Endothelial cell of hepatic sinusoid (primary cell): Measurements from ENCODE around the gene ZCCHC4.

ENCODE experiments used
- in situ Hi-C: cut with HindIII; loops from 2 replicates; pipeline ENCODE4 v1.10.0; 2017; ENCODE audit warnings: low sequenced_read_pairs

Gene ZCCHC4, protein sequence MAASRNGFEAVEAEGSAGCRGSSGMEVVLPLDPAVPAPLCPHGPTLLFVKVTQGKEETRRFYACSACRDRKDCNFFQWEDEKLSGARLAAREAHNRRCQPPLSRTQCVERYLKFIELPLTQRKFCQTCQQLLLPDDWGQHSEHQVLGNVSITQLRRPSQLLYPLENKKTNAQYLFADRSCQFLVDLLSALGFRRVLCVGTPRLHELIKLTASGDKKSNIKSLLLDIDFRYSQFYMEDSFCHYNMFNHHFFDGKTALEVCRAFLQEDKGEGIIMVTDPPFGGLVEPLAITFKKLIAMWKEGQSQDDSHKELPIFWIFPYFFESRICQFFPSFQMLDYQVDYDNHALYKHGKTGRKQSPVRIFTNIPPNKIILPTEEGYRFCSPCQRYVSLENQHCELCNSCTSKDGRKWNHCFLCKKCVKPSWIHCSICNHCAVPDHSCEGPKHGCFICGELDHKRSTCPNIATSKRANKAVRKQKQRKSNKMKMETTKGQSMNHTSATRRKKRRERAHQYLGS

DNA sequence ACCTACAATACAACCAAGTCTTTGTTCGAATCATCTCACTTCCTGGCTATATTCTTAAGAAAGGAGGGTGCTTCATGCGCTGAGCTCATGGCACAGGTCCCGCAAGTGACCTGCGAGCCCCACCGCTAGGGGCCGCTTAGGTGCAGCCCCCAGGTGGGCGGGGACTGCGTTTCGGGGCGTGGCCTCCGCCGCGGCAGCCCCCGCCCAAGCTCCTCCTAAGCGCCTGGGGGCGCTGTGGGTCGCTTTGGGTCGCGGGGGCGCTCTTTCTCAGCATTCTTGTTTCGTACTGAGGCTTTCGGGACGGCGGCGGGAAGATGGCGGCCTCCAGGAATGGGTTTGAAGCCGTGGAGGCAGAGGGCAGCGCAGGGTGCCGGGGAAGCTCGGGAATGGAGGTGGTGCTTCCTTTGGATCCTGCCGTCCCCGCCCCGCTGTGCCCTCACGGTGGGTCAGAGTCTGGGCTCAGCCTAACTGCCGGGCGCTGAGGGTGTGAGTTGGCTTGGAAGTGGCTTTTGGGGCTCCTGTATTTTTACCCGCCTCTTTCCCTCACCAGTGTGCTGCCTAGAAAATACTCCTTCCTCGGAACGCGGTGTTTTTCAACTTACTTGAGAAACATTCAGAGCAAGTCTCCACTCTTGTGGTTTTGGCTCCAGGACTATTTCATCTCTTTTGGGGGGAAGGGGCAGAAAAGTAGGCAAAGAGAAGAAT lies at the start of gene ZCCHC4:
ZCCHC4 (plus strand) TSS at position 279 of the 705 bp plus-strand sequence; CDS start at position 315, 36 bp downstream.
- in situ Hi-C loops = no loop called here

DNA sequence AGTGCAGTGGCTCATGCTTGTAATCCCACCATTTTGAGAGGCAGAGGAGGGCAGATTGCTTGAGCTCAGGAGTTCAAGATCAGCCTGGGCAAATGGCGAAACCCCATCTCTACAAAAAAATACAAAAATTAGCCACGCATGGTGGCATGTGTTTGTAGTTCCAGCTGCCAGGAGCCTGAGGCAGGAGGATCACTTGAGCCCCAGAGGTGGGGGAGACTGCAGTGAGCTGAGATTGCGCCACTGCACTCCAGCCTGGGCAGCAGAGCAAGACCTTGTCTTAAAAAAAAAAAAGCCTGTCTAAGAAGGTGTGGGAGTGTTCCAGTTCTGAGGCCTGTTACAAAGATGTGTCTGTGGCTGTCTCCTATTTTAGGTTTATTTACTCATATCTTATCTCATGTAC lies 40.7 kb upstream of the ZCCHC4 start:
- in situ Hi-C loops = no loop called here

DNA sequence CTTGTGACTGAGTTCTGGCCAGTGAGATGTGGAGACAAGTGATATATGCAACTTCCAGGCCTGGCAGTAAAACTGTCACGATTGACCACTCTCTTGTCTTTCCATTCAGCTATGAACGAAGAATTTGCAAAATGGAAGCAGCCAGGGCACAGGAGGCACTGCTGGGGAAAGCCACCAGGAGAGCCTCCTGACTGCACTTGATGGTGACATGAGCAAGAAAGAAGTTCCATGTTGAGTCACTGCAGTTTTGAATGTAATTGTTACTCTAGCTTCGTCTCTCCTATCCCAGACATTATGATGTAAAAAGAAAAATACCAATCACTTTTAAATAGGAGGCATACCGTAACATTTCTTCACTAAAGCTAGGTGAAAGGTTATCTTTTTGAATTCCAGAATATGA lies 32.4 kb upstream of the ZCCHC4 start:
- in situ Hi-C loops = no loop called here

DNA sequence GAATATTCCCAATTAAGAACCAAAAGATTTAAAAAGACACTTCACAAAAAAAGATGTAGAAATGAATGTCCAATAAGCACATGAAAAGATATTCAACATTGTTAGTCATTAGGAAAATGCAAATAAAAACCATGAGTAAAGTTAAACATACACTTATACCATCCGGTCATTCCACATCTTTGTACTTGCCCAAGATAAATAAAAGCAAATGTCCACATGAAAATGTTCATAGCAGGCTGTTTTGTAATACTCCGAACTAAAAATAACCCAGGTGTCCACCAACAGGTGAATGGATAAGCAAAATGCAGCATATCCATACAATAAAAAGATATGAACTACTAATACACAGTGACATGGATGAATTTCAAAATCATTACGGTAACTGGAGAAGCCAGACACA lies 28.6 kb upstream of the ZCCHC4 start:
- in situ Hi-C loops = no loop called here

DNA sequence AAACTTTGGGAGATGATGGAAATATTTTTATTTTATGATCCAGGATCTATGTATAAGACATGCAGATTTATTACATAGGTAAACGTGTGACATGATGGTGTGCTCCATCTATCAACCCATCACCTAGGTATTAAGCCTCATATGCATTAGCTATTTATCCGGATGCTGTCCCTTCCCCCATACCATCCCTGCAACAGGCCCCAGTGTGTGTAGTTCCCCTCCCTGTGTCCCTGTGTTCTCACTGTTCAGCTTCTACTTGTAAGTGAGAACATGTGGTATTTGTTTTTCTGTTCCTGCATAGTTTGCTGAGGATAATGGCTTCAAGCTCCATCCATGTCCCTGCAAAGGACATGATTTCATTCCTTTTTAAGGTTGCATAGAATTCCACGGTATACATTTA lies 28.1 kb upstream of the ZCCHC4 start:
- in situ Hi-C loops = no loop called here

DNA sequence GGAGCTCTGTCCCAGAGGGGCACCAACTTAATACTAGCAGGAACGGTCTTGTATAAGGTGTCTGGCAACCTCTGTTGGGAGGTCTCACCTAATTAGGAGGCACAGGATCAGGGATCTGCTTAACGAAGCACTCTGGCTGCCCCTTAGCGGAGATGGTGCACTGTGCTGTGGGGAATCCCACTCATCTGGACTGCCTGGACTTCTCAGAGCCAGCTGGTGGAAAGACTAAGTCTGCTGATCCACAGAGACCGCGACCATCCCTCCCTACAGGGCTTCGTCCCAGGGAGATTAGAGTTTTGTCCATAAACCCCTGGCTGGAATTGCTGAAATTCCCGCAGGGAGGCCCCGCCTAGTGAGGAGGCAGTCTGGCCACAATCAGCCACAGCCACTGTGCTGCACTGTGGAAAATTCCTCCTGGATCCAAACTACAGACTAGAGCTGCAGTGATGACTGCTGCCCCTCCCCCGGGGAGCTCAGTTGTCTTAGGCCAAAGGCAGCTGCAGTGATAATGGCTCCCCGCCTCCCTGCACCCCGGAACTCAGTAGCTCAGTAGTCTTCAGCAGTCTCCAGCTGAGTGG lies 22.0 kb upstream of the ZCCHC4 start:
- in situ Hi-C loops = no loop called here

DNA sequence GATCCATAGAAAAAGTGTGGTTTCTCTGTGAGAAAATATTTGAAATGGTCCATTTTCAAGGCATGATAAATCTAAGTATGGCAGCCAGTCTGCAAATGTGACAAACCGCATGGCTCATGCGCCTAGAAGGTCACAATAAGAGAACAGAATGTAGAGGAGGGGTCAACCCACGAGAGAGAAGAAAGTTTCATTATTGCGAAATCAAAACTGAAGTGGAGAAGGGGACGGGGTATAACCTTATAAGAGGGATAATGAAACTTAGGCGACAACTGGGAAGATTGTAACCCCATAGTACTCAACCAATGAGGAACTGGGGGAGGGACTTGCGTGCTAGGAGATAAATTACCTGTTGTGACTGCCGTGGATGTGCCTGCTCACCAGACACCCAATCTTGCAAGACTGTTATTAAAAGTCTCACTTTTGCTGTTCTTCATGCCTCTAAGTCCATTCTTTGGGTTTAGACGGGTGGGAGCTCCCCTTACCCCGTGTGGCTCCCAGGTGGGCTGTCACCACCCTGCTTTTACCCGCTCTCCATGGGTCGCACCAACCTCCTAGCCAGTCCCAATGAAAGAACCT lies 21.3 kb upstream of the ZCCHC4 start:
- in situ Hi-C loops = no loop called here

DNA sequence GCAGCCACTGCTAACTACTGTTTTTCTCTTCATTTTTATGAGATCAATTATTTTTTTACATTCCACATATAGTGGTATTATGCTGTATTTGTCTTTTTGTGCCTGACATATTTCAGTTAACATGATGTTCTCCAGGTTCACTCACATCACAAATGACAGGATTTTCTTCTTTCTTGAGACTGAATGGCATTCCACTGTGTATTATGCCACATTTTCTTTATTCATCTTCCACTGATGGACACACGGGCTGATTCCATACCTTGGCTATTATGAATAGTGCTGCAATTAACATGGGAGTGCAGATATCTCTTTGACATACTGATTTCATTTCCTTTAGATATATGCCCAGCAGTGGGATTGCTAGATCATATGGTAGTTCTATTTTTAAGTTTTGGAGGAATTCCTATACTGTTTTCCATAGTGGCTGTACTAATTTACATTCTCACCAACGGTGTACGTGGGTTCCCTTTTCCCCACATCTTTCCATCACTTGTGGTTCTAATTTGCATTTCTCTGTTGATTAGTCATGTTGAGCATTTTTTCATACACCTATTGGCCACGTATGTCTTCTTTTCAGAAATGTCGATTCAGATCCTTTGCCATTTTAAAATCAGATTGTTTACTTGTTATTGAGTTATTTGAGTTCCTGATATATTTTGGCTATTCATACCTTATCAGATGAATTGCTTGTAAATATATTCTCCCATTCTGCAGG lies 14.9 kb upstream of the ZCCHC4 start:
- in situ Hi-C loops = no loop called here

DNA sequence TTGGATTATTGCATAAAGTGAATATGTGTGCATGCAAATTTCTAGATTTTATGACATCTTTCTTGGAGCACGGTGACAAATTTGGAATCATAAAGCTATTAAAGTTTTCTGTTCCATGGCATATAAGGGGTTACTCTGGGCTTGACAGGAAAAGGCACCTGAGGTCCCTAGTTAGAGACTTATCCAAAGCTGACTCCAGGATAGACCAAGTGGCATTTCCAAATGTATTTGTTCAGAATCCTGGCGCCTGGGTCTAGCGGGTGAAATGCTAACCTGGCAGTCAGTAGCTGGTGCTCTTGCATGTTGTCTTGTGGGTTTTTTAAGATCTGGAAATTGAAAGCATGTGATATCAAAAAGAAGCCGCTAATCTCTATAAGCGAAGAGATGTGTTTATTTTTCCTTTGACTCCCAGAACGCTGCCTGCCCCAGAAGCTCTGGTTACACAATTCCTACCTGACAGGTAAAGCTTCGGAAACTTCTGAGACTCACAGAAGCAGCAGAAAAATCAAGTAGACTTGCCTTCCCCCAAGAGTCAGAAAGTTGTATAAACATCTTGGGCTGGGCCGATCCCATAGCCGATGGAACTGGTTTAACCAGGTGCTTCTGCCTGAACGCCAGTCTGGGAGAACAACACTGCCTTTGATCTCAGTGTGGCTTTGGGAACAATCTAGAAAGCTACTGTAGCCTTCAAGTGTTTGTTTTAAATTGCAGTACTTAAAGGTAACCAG lies 12.9 kb upstream of the ZCCHC4 start:
- in situ Hi-C loops = no loop called here

DNA sequence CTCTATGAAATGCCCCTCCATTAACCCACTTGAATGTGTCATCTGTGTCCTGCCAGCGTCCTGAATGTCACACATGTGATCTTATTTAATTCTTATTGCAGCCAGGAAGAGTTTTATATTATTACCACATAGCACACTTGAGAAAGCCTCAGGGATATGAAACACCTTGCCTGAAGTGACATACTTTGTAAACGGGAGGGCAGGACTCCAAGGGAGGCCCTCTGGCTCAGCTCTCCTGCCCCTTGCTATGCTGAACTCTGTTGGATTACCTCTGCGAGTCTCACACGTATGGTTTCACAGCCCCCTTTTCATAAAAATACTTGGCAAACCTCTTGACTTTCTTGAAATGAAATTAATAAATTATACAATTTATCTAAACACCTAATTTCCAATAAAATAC lies 11.1 kb upstream of the ZCCHC4 start:
- in situ Hi-C loops = no loop called here

DNA sequence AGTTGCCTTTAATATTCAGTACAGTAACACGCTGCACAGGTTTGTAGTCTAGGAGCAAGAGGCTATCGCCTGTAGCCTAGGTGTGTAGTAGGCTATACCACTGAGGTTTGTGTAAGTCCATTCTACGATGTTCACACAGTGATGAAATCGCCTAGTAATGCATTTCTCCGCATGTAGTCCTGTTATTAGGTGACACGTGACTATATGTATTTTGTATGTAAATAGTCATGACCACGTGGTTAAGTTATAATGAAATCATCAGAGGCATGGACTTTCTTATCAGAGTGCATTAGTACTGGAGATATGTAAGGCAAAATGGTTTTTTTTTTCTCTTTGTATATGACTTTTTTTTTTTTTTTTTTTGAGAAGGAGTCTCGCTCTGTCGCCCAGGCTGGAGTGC lies 9.9 kb upstream of the ZCCHC4 start:
- in situ Hi-C loops = no loop called here

DNA sequence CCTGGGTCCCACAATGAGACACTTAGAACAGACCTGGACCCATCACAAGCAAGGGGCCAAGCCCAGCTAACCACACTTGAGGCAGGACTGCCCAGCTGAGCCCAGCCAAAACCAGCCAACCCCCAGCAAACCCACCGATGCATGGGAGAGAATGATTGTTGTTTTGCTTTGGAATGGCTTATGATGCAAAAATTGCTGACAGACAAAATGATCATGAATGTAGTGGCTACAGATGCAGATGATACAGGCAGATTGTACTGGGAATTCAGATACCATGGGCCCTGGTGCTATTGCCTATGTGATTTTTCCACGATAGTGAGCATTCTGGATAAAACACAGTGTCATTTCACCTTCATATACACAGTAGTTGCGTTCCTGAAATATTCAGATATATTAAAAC lies 9.0 kb upstream of the ZCCHC4 start:
- in situ Hi-C loops = no loop called here

DNA sequence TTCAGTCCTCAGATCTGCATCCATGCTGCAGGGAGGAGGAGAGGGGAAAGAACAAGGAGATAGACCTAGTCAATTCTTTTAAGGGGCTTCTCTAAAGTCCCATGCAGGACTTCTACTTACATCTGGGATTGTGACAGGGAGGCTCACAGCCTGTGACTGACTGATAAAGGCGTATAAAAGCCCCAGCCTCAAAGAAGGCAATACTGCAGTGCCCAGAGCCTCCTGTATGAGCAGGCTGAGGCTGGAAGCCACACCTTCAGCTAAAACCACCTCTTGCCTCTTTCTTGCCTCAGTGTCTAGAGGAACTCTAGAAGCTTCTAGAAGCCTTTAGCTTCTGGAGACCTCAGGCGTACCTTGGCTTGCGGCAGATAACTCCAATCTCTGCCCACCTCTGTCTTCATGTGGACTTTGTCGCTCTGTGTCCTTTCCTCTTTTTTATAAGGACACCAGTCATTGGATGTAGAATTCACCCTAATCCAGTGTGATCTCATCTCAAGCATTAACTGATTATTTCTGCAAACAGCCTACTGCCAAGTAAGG lies 6.0 kb upstream of the ZCCHC4 start:
- in situ Hi-C loops = no loop called here

DNA sequence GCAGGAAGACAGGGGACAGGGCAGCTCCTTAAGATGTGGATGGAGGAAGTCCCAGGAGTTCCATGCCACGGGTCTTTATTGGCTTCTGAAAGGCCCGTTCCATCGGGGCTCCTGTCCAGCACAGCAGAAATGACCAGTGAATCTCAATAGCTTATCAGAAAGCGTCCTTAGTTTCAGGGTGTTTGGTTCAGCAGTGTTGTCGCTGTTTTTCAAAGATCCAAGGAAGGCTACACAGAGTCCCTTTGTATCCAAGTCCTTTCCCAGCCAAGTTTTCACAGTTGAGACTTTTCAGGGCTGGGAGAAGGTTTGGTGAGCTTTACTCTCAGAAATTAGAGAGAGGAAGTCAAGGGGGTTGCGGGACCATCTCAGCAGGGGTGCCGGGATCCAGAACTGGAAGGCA lies 5.0 kb upstream of the ZCCHC4 start:
- in situ Hi-C loops = no loop called here

DNA sequence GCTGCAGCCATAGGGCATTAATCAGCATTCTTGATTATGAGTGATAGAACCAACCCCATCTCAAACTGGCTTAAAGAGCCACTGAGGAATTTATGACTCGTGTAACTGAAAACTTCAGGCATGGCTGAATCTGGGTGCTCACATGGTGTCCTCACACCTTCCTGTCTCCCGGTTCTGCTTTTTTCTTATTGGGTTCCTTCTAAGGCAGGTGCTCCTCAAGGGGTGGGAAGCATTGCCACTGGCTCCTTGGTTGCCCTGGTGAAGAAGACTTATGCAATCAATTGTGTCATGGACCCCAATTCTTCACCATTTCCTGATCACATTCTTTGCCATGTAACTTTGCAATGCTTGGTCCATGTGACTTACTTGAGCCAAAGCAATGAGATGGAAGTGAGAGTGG lies 4.3 kb upstream of the ZCCHC4 start:
- in situ Hi-C loops = no loop called here

DNA sequence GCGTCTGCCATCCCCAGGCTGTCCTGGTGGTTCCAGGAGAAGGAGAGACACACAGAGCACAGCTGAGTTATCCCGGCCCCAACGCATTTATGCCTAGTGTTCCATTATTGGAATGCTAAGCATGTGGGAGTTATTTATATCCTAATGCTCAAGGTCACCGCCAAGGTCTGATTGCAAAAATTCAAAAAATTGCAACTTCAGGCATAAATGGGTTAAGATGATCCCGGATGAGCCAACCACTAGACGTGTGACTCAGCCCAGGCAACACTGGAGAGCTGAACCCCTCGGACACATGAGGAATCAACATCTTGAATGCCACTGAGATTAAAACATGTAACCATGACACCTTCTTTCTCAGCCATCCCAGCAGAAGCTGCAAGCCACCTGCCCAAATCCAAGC lies 3.8 kb upstream of the ZCCHC4 start:
- in situ Hi-C loops = no loop called here

DNA sequence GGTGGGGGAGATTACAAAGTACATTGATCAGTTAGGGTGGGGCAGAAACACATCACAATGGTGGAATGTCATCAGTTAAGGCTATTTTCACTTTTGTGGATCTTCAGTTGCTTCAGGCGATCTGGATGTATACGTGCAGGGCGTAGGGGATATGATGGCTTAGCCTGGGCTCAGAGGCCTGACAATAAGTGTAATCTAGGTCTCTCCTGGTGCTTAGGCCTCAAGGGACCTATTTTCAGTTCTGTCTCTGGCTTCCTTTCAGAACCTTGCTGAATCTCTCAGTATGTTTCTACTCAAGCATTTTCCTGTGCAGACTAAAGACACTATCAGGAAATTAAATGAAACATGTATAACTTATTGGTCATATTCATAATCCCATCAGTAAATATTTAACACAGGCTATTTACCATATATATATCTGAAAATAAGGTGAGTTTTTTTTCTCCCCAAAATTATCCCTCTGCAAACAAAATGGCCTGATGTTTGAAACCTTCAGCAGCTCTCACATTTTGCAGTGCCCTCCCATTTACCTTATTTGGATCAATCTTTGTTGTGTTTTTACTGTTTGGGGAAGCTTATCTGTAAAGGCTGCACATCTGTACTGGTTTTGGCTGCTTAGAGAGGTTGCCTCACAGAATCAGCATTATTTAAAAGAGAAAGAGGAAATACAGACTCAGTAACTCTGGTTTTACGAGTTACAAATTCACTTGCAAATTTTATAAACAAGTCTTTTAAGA lies 2.3 kb upstream of the ZCCHC4 start:
- in situ Hi-C loops = no loop called here

DNA sequence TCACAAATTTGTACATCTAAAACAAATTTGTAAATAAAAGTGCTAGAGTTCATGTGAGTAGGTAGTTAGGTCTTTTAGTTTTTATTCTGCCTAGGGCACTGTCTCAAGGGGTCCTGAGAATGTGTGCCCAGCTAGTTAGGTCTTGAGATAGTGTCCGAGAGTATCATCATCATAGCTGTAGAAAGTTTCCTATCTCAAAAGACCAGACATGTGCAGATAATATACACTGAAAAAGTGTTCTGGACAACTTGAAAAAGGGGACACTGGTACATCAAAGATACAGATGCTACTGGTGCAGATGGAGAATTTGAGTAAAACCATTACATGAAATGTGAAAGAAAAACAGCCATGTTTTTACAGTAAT lies 1.8 kb upstream of the ZCCHC4 start:
- in situ Hi-C loops = no loop called here

DNA sequence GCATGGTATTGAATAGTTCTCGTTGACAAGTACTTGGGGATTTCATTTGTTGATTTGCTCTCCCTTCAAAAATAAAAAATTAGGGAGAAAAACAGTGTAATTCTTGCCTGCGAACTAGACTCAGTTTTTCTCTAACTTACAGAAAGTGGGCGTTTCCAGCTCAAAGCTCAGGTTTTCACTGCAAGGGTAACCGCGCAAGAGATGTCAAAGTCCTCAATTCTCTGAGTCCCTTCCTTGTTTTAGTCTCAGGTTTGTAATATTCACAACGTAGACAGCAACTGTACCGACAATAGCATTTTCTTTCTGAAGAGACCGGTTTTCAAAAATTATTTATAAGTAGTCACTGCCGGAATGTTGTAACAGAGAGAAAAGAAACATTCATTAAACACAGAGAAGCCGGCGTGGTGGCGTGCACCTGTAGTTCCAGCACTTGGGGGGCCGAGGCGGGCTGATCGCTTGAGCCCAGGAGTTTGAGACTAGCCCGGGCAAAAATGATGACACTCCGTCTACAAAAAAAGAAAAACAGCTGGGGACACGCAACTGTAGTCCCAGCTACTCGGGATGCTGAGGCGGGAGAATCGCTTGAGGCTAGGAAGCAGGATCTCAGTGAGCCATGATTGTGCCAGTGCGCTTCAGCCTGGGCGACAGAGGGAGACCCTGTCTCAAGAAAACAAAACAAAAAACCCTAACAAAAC lies 774 bp downstream of the ZCCHC4 start:
- in situ Hi-C loops = no loop called here
